ENCODE data around the gene MFRP.

Gene MFRP

GRCh38 chr11:119332111-119332765, 14.3 kb downstream of the MFRP start:
- DNase-seq (ENCODE audit: low spot score): no peak
- TF ChIP-seq CTCF (IDR thresholded peaks at IDR 0.05; ENCODE audit: extremely low read depth, missing control alignments): no peak

GRCh38 chr11:119330237-119330636, 16.3 kb downstream of the MFRP start:
- no peak for DNase-seq (ENCODE audit: low spot score)
- no peak for TF ChIP-seq CTCF (IDR thresholded peaks at IDR 0.05; ENCODE audit: extremely low read depth, missing control alignments)

GRCh38 chr11:119329320-119329719, 17.2 kb downstream of the MFRP start:
- TF ChIP-seq CTCF (IDR thresholded peaks at IDR 0.05; ENCODE audit: extremely low read depth, missing control alignments): no peak
- DNase-seq (ENCODE audit: low spot score): no peak

- no peak for TF ChIP-seq CTCF (IDR thresholded peaks at IDR 0.05; ENCODE audit: extremely low read depth, missing control alignments)
- DNase-seq (ENCODE audit: low spot score): no peak
Observed at GRCh38 chr11:119324189-119324588, 22.3 kb downstream of the MFRP start.

GRCh38 chr11:119323532-119324033, 22.9 kb downstream of the MFRP start:
- DNase-seq (ENCODE audit: low spot score): peak; percentile 71
- TF ChIP-seq CTCF (IDR thresholded peaks at IDR 0.05; ENCODE audit: extremely low read depth, missing control alignments): peak; percentile 59

- no peak for DNase-seq (ENCODE audit: low spot score)
- TF ChIP-seq CTCF (IDR thresholded peaks at IDR 0.05; ENCODE audit: extremely low read depth, missing control alignments): no peak
Observed at GRCh38 chr11:119322921-119323531, 23.5 kb downstream of the MFRP start.

- no peak for DNase-seq (ENCODE audit: low spot score)
- TF ChIP-seq CTCF (IDR thresholded peaks at IDR 0.05; ENCODE audit: extremely low read depth, missing control alignments): no peak
Observed at GRCh38 chr11:119322360-119322739, 24.2 kb downstream of the MFRP start.

Measured in GM20000 (cell line).